Pancreas (tissue), 10 donors: ENCODE measurements around the gene BMPR1B. TPM values are rescaled to one million over a fixed set of nuclear protein-coding genes. Genes with fewer than 3 reads are reported as not detected.

Source experiments
- ATAC-seq, 4 donors: fragments of 200-7000 bp; cut with Tn5 transposase; one replicate each; pipeline versions ENCODE4 v1.8.0 to v1.9.1; 2020; ENCODE audit warnings: mild to moderate bottlenecking in 4 of 4, moderate library complexity in 4 of 4
- DNase-seq, 6 donors: peaks; one replicate each; pipeline ENCODE4 v3.0.0-alpha.2; 2020
- FAIRE-seq: peaks from 2 replicates; lab custom pipeline; 2012; peaks lifted over from hg19 to GRCh38; lab: Jason Lieb, UNC
- H3K27ac ChIP-seq, 4 donors: fragments of 200-600 bp; sonication (generic); 1 replicate in 3 of 4; 2 replicates in 1 of 4; pipeline versions ENCODE4 v1.5.0 to v1.8.0; 2020
- H3K27me3 ChIP-seq, 4 donors: fragments of 200-600 bp; one replicate each; pipeline ENCODE4 v1.8.0; 2021
- H3K36me3 ChIP-seq, 3 donors: fragments of 200-600 bp; sonication (generic) in 1 of 3; one replicate each; pipeline versions ENCODE4 v1.5.0 to v1.8.0; 2020 to 2021
- H3K4me1 ChIP-seq, 3 donors: fragments of 200-600 bp; one replicate each; pipeline ENCODE4 v1.8.0; 2021
- H3K4me3 ChIP-seq, 4 donors: fragments of 200-600 bp; sonication (generic) in 2 of 4; one replicate each; pipeline versions ENCODE4 v1.5.0 to v1.8.0; 2020 to 2021
- H3K9me3 ChIP-seq, 4 donors: fragments of 200-600 bp; one replicate each; pipeline ENCODE4 v1.8.0; 2021
- CTCF ChIP-seq, 4 donors: fragments of 200-600 bp; sonication (generic) in 3 of 4; IDR thresholded peaks; one replicate each; pipeline versions ENCODE4 v1.5.0 to v1.8.0; 2021; ENCODE audit warnings: antibody characterized with exemption in 4 of 4
- WGBS, 2 donors: extraction: QIAGEN DNeasy Blood & Tissue Kit; methylation state at CpG; one replicate each; pipeline ENCODE4 v1.1.7; 2013; 5-methylcytosine and 5-hydroxymethylcytosine counted together
- intact Hi-C, 3 donors: fragments of 100-400 bp; cut with DNase I; formaldehyde crosslinking; loops; one replicate each; pipeline versions ENCODE4 v1.11.1 to v1.14.2; 2022
- polyA plus RNA-seq, 2 donors: library from polyadenylated mRNA; stranded (reverse); fragments of 200-250 nt; gene quantifications; one replicate each; pipeline ENCODE4 v1.2.3, GENCODE V29; 2013
- total RNA-seq, 6 donors: library from RNA; stranded (reverse); fragmentation: NEBNext Ultra II Directional in 4 of 6; extraction: Animal tissue kit (Norgen Biotek cat#: 25700) in 4 of 6; gene quantifications; one replicate each; pipeline versions ENCODE4 v1.2.1 to v1.2.4, GENCODE V29; 2021 to 2023
- donor health status: healthy with polysubstance abuse.
- donor health status: DM: no; HTN: no; CAD: no; lungs with moderate emphysema.
- donor health status: DM: no; HTN: no; CAD: no.
- donor health status: control.
- donor health status: control.
- donor health status: Bipolar disorder and iron deficiency.
- donor health status: DM: yes; HTN: yes; CAD: no.
- donor health status: DM: no; HTN: no; CAD: no.
- donor health status: DM: no; HTN: no; CAD: no.
- donor health status: DM: yes; HTN: yes; CAD: no.

The BMPR1B gene
- total and polyA plus RNA-seq, 8 donors, result 0.46 to 3.7 (median 1.6) TPM

- Histone ChIP-seq H3K4me3 (no peak overlapping the region), H3K9me3 (no peaks in the 10 kb centered on the region), H3K36me3 (no peaks in the 10 kb centered on the region), H3K27ac (no peak overlapping the region), H3K4me1 (no peaks in the 10 kb centered on the region), H3K27me3 (no peaks in the 10 kb centered on the region)
- DNase-seq, result no peak
- FAIRE-seq, result no peak
- no peak for ATAC-seq
- intact Hi-C loops, result no loop called here
- no peak for TF ChIP-seq CTCF (IDR thresholded peaks at IDR 0.05)
Measured at GRCh38 chr4:95027905-95028618, 270.3 kb downstream of the BMPR1B start.

- 93 to 95% methylated on average over 4 of the region's 4 CpGs for WGBS, 2 donors
- Histone ChIP-seq H3K9me3 (no peaks in the 10 kb centered on the region), H3K4me3 (no peak overlapping the region), H3K27me3 (no peaks in the 10 kb centered on the region), H3K27ac (no peak overlapping the region), H3K36me3 (no peaks in the 10 kb centered on the region), H3K4me1 (no peaks in the 10 kb centered on the region)
- FAIRE-seq, result no peak
- no peak for DNase-seq
- no peak for ATAC-seq
- intact Hi-C loops, result no loop called here
- TF ChIP-seq CTCF (IDR thresholded peaks at IDR 0.05), result no peak
Measured at GRCh38 chr4:95038791-95039190, 281.0 kb downstream of the BMPR1B start.

GRCh38 chr4:95044324-95044837, 286.6 kb downstream of the BMPR1B start:
- WGBS, 2 donors, result 50 to 55% methylated on average over 5 of the region's 5 CpGs
- no peak for FAIRE-seq

GRCh38 chr4:95045429-95045828, 287.7 kb downstream of the BMPR1B start:
- WGBS, 2 donors, result 40 to 42% methylated on average over 3 of the region's 3 CpGs
- Histone ChIP-seq H3K27ac (no peak overlapping the region), H3K4me3 (no peak overlapping the region), H3K27me3 (no peaks in the 10 kb centered on the region), H3K9me3 (no peaks in the 10 kb centered on the region), H3K4me1 (no peaks in the 10 kb centered on the region), H3K36me3 (no peaks in the 10 kb centered on the region)
- FAIRE-seq, result no peak
- no peak for ATAC-seq
- no peak for DNase-seq
- intact Hi-C loops, result no loop called here
- TF ChIP-seq CTCF (IDR thresholded peaks at IDR 0.05), result no peak

More at GRCh38 chr4:95044324-95044837, 286.6 kb downstream of the BMPR1B start:
- intact Hi-C loops, result no loop called here
- no peak for DNase-seq
- Histone ChIP-seq H3K4me1 (no peaks in the 10 kb centered on the region), H3K27ac (no peak overlapping the region), H3K27me3 (no peaks in the 10 kb centered on the region), H3K36me3 (no peaks in the 10 kb centered on the region), H3K4me3 (no peak overlapping the region), H3K9me3 (no peaks in the 10 kb centered on the region)
- TF ChIP-seq CTCF (IDR thresholded peaks at IDR 0.05), result no peak
- ATAC-seq, result no peak

- no peak for ATAC-seq
- FAIRE-seq, result no peak
- Histone ChIP-seq H3K27ac (no peak overlapping the region), H3K4me1 (no peaks in the 10 kb centered on the region), H3K36me3 (no peaks in the 10 kb centered on the region), H3K27me3 (peaks cover 0 to 2% (median 0%) of the 10 kb centered on the region in 4 donors), H3K9me3 (no peaks in the 10 kb centered on the region), H3K4me3 (no peak overlapping the region)
- intact Hi-C loops, result no loop called here
- TF ChIP-seq CTCF (IDR thresholded peaks at IDR 0.05), result no peak
- DNase-seq, result no peak
- WGBS, 2 donors, result 89 to 95% methylated on average over 2 of the region's 2 CpGs
Measured at GRCh38 chr4:95048296-95048695, 290.5 kb downstream of the BMPR1B start.
